Hematopoietic multipotent progenitor cell treated with erythropoietin and hydrocortisone succinate and interleukin-3 and kit ligand, for 17 days (in vitro differentiated cells): Measurements from ENCODE around the gene DENND6A.
"Not testable (repeated sequence)": the region's sequence is repeated elsewhere in the genome, so short reads cannot be mapped to it uniquely, and the experiment has no call there.

Experiments
- DNase-seq: peaks from one replicate; pipeline ENCODE4 v3.0.0-alpha.2; 2015; ENCODE audit warnings: low spot score

DENND6A gene

GRCh38 chr3:57692396-57693147, at the start of gene DENND6A:
Gene DENND6A (minus strand): TSS chr3:57693077. CDS start chr3:57693018, 59 bp downstream.
- DNase-seq = peak; percentile 96

- DNase-seq = no peak
These were observed 47.1 kb upstream of the DENND6A start for GRCh38 chr3:57740027-57740426.

- DNase-seq = no peak
These were observed 45.5 kb upstream of the DENND6A start for GRCh38 chr3:57738391-57738790.

GRCh38 chr3:57737840-57738239, 45.0 kb upstream of the DENND6A start:
- no peak for DNase-seq

GRCh38 chr3:57735405-57735804, 42.5 kb upstream of the DENND6A start:
- DNase-seq = no peak

GRCh38 chr3:57733790-57734189, 40.9 kb upstream of the DENND6A start:
- no peak for DNase-seq

- no peak for DNase-seq
These were observed 38.4 kb upstream of the DENND6A start for GRCh38 chr3:57731311-57731710.

- no peak for DNase-seq
These were observed 37.8 kb upstream of the DENND6A start for GRCh38 chr3:57730682-57731081.

- DNase-seq = no peak
These were observed 36.6 kb upstream of the DENND6A start for GRCh38 chr3:57729334-57730045.

- DNase-seq = no peak
These were observed 34.2 kb upstream of the DENND6A start for GRCh38 chr3:57727106-57727505.

GRCh38 chr3:57726397-57726796, 33.5 kb upstream of the DENND6A start:
- no peak for DNase-seq

GRCh38 chr3:57718118-57718517, 25.2 kb upstream of the DENND6A start:
- no peak for DNase-seq

- no peak for DNase-seq
These were observed 24.5 kb upstream of the DENND6A start for GRCh38 chr3:57717205-57717868.

GRCh38 chr3:57715686-57716085, 22.8 kb upstream of the DENND6A start:
- DNase-seq = no peak

GRCh38 chr3:57709559-57709958, 16.7 kb upstream of the DENND6A start:
- DNase-seq = no peak

- no peak for DNase-seq
These were observed 16.2 kb upstream of the DENND6A start for GRCh38 chr3:57709031-57709430.

- no peak for DNase-seq
These were observed 13.6 kb upstream of the DENND6A start for GRCh38 chr3:57706462-57706861.

- DNase-seq = not testable (repeated sequence)
These were observed 12.5 kb upstream of the DENND6A start for GRCh38 chr3:57705351-57705750.

GRCh38 chr3:57701781-57702180, 8.9 kb upstream of the DENND6A start:
- no peak for DNase-seq

- no peak for DNase-seq
These were observed 7.9 kb upstream of the DENND6A start for GRCh38 chr3:57700737-57701136.

GRCh38 chr3:57699591-57699990, 6.7 kb upstream of the DENND6A start:
- no peak for DNase-seq

GRCh38 chr3:57696801-57697321, 4.0 kb upstream of the DENND6A start:
- DNase-seq = peak; percentile 8

GRCh38 chr3:57694146-57694545, 1.3 kb upstream of the DENND6A start:
- no peak for DNase-seq
